Mesothelial cell of epicardium (in vitro differentiated cells): ENCODE data around the gene FAM163B. TPM values are rescaled to one million over a fixed set of nuclear protein-coding genes. Genes with fewer than 3 reads are reported as not detected.
A peak's percentile ranks its signal among the peaks of the same experiment; 100 is the strongest.

ENCODE experiments used
- DNase-seq, 2 experiments: peaks; one replicate each; pipeline ENCODE4 v3.0.0; 2021; ENCODE audit warnings: low spot score in 2 of 2; ENCODE audit not compliant: unreplicated experiment in 2 of 2
- H3K27ac Mint-ChIP-seq: 2 replicates; pipeline ENCODE4 v1.8.0; 2021; ENCODE audit warnings: mixed read lengths
- H3K27me3 Mint-ChIP-seq: 2 replicates; pipeline ENCODE4 v1.8.0; 2021; ENCODE audit warnings: low read depth, mixed read lengths
- H3K36me3 Mint-ChIP-seq: 2 replicates; pipeline ENCODE4 v1.8.0; 2021; ENCODE audit warnings: mixed read lengths
- H3K4me1 Mint-ChIP-seq: 2 replicates; pipeline ENCODE4 v1.8.0; 2021; ENCODE audit warnings: mixed read lengths
- H3K4me3 Mint-ChIP-seq: 2 replicates; pipeline ENCODE4 v1.8.0; 2021; ENCODE audit warnings: mild to moderate bottlenecking, moderate library complexity, mixed read lengths
- H3K9me3 Mint-ChIP-seq: 2 replicates; pipeline ENCODE4 v1.8.0; 2021; ENCODE audit warnings: mixed read lengths
- CTCF ChIP-seq: fragments of 200-600 bp; sonication (generic); IDR thresholded peaks from one replicate; pipeline ENCODE4 v1.5.0; 2021; ENCODE audit warnings: antibody characterized with exemption; ENCODE audit not compliant: unreplicated experiment
- total RNA-seq: library from RNA; stranded (reverse); gene quantifications from 3 replicates; pipeline ENCODE4 v1.2.1, GENCODE V29; 2021

FAM163B gene
- total RNA-seq, 1 donor from 2014 or later: 0.72 TPM

DNA sequence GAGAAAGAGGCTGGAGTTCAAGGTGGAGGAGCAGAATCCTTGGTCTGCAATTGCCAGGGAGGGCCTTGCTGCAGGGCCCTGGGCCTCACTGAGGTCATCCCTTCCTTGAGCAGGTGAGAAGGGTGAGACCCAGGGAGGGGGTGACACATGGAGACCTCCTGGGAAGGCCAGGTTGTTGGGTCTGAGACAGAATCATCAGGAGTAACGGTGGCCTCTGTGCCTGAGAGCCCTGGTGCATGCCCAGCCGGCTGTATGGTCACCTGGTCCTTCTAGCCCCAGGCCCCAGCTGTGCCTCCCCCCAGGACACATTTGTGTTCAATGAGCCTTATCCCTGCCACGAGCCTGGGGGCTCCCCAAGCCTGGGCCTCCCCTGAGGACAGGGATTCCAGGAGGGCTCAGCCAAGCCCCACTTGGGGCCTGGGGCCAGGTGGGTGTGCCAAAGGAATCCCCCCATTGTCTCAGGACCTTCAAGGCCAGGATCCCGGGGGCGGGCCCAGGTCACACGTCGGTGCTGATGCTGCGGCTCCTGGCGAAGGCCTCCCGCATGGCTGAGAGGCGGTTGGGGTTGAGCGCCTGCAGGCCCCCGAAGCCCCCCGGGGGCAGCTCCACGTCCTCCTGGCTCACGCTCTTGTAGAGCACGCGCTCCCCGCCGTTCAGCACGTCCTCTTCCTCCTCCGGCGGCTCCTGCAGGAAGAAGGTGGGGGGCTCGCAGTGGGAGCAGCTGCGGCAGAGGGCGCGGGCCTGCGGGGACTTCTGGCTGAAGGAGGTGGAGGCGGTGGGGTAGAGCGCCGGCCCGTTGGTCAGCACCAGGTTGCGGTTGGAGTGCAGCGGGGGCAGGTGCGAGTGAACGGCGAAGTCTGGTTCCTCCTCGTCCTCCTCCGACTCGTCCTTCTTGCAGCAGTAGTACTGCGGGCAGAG lies 30.4 kb downstream of the FAM163B start:
- no peaks in the 10 kb centered on the region for H3K27me3 Mint-ChIP-seq
- H3K4me3 Mint-ChIP-seq: no peak overlapping the region
- peaks cover 38% of the 10 kb centered on the region for H3K4me1 Mint-ChIP-seq

GRCh38 chr9:133577737-133578112 lies 31.5 kb downstream of the FAM163B start:
- peaks cover 39% of the 10 kb centered on the region for H3K4me1 Mint-ChIP-seq

More for the DNA sequence above, 30.4 kb downstream of the FAM163B start:
- no peak for TF ChIP-seq CTCF
- Mint-ChIP-seq H3K36me3 (no peaks in the 10 kb centered on the region), H3K27ac (no peak overlapping the region), H3K9me3 (no peaks in the 10 kb centered on the region)
- no peak for DNase-seq

DNA sequence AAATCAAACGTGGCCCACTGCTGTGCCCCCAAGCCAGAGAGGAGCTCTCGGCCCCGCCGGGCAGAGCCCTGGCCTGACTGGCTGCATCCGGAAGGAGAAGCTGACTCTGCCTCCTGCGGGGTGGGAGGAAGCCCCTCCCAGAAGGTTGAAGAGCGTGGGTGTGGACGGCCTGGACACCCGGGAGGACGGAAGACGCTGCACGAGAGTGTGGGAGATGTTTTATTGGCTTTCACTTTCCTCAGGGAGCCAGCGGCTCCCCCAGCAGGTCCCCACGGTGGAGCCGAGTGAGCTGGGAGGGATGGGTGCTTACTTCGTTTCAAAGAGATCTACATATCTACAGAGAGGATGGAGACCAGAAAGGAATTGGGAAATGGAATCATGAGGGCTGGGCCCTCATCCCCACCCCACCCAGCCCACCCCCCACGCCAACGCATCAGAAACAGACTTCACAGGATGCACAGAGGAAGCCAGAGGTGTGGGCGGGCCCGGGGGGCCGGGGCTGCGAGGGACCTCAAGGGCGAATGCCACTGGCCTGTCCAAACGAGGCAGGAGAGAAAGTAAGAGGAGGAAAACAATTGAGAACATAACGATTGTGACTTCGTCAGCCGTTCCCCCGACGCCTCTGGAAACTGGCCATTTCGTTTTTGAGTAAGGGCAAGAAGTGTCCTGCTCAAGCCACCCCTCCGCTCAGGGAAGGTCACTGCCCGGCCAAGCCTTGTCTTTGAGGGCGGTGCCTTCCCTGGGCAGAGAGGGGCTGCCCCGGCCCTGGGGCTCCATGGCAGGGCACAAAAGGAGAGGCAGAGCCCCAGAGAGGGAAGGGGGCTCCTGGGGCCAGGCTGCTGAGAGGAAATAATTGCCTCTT lies 32.1 kb downstream of the FAM163B start:
- DNase-seq: no peak
- TF ChIP-seq CTCF: no peak
- peak overlapping the region; percentile 28 for H3K4me3 Mint-ChIP-seq
- no peaks in the 10 kb centered on the region for H3K9me3 Mint-ChIP-seq
- H3K27ac Mint-ChIP-seq: no peak overlapping the region
- H3K27me3 Mint-ChIP-seq: no peaks in the 10 kb centered on the region
- peaks cover 34% of the 10 kb centered on the region for H3K4me1 Mint-ChIP-seq
- H3K36me3 Mint-ChIP-seq: no peaks in the 10 kb centered on the region

More at GRCh38 chr9:133577737-133578112, 31.5 kb downstream of the FAM163B start:
- H3K27me3 Mint-ChIP-seq: no peaks in the 10 kb centered on the region
- DNase-seq: no peak
- H3K9me3 Mint-ChIP-seq: no peaks in the 10 kb centered on the region
- no peaks in the 10 kb centered on the region for H3K36me3 Mint-ChIP-seq
- H3K4me3 Mint-ChIP-seq: no peak overlapping the region
- no peak for TF ChIP-seq CTCF
- no peak overlapping the region for H3K27ac Mint-ChIP-seq

- peaks cover 26% of the 10 kb centered on the region for H3K4me1 Mint-ChIP-seq
- no peak overlapping the region for H3K4me3 Mint-ChIP-seq
- no peak for DNase-seq
- no peaks in the 10 kb centered on the region for H3K36me3 Mint-ChIP-seq
- no peaks in the 10 kb centered on the region for H3K27me3 Mint-ChIP-seq
- no peaks in the 10 kb centered on the region for H3K9me3 Mint-ChIP-seq
- no peak overlapping the region for H3K27ac Mint-ChIP-seq
- no peak for TF ChIP-seq CTCF
Observed at GRCh38 chr9:133576031-133576874, 32.9 kb downstream of the FAM163B start.
